Pons (tissue), 1 donor: ENCODE measurements around the gene LHPP.
"Not testable (repeated sequence)": the region's sequence is repeated elsewhere in the genome, so short reads cannot be mapped to it uniquely, and the experiment has no call there.

ENCODE experiments used
- DNase-seq: peaks from one replicate; pipeline ENCODE4 v3.0.0-alpha.2; 2016; ENCODE audit warnings: low spot score

LHPP gene

GRCh38 chr10:124573726-124574455 lies 112.3 kb downstream of the LHPP start:
- DNase-seq = no peak

GRCh38 chr10:124574456-124575070 lies 112.9 kb downstream of the LHPP start:
- DNase-seq = no peak

- DNase-seq = no peak
Measured at GRCh38 chr10:124575107-124576035, 113.7 kb downstream of the LHPP start.

GRCh38 chr10:124576526-124577420 lies 115.2 kb downstream of the LHPP start:
- DNase-seq = no peak

GRCh38 chr10:124577651-124578050 lies 116.0 kb downstream of the LHPP start:
- no peak for DNase-seq

GRCh38 chr10:124578231-124579010 lies 116.8 kb downstream of the LHPP start:
- no peak for DNase-seq

- no peak for DNase-seq
Measured at GRCh38 chr10:124579011-124579399, 117.4 kb downstream of the LHPP start.

- DNase-seq = no peak
Measured at GRCh38 chr10:124586142-124586541, 124.5 kb downstream of the LHPP start.

GRCh38 chr10:124587811-124588211 lies 126.2 kb downstream of the LHPP start:
- no peak for DNase-seq

- DNase-seq = not testable (repeated sequence)
Measured at GRCh38 chr10:124588341-124588735, 126.7 kb downstream of the LHPP start.

GRCh38 chr10:124588736-124589490 lies 127.3 kb downstream of the LHPP start:
- peak; percentile 80 for DNase-seq

GRCh38 chr10:124589491-124590041 lies 127.9 kb downstream of the LHPP start:
- DNase-seq = peak; percentile 88

GRCh38 chr10:124590216-124591122 lies 128.8 kb downstream of the LHPP start:
- DNase-seq = peak; percentile 47

GRCh38 chr10:124591123-124591495 lies 129.5 kb downstream of the LHPP start:
- DNase-seq = no peak

- no peak for DNase-seq
Measured at GRCh38 chr10:124592101-124592500, 130.5 kb downstream of the LHPP start.

GRCh38 chr10:124592736-124593430 lies 131.3 kb downstream of the LHPP start:
- no peak for DNase-seq

GRCh38 chr10:124593431-124593985 lies 131.9 kb downstream of the LHPP start:
- DNase-seq = no peak

GRCh38 chr10:124594240-124594639 lies 132.6 kb downstream of the LHPP start:
- DNase-seq = no peak
